K562 (cell line): ENCODE data around the gene TINAGL1.

Experiments
- MYC ChIP-seq, 2 experiments: fragments of 250-450 bp in 1 of 2; sonication (Bioruptor Pico) in 1 of 2; IDR thresholded peaks; 2 replicates each; pipeline versions ENCODE4 v1.5.1 to v1.6.1; 2012 to 2021; ENCODE audit warnings: low read depth in 2 of 2, borderline replicate concordance in 1 of 2, improper control_type of control experiment in 1 of 2, low read length in 1 of 2, mild to moderate bottlenecking in 1 of 2, moderate library complexity in 1 of 2
- ZNF41 ChIP-seq: fragments of 250-450 bp; sonication (Bioruptor Pico); conservative IDR thresholded peaks from 2 replicates; pipeline ENCODE4 v1.4.0; 2020; ENCODE audit warnings: mild to moderate bottlenecking
- ZSCAN29 ChIP-seq: fragments of 450-650 bp; IDR thresholded peaks from 2 replicates; pipeline ENCODE4 v1.6.1; 2017
- TF ChIP-seq, protein P1 (sequence below): fragments of 450-650 bp; conservative IDR thresholded peaks from 2 replicates; pipeline ENCODE4 v1.6.1; 2016; ENCODE audit warnings: missing genetic modification characterization, low read depth, mild to moderate bottlenecking, control low read depth, missing compliant biosample characterization

DNA sequence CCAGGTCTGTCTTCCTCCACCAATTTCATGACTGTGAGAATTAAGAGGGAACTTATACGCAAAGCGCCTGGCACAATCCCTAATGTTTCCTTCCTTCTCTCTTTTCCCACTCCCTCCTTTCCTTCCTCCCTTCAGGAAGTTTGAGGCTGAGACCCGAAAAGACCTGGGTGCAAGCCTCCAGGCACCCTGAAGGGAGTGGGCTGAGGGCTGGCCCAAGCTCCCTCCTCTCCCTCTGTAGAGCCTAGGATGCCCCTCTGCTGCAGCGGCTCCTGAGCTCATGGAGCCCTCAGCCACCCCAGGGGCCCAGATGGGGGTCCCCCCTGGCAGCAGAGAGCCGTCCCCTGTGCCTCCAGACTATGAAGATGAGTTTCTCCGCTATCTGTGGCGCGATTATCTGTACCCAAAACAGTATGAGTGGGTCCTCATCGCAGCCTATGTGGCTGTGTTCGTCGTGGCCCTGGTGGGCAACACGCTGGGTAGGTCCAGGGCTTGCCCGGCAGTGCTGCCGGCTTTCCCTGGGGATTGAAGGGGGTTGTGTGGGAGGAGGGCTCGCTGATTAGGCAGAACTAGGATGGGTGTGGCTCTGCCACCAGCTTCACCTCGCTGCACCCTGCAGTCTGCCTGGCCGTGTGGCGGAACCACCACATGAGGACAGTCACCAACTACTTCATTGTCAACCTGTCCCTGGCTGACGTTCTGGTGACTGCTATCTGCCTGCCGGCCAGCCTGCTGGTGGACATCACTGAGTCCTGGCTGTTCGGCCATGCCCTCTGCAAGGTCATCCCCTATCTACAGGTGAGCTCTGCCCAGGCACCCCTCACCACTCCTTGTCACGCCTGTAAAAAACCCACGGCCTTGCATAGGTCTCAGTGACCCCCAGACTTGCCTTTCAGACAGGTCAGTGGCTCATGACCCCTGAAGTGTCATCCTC is 42.9 kb downstream of the TINAGL1 start:
- TF ChIP-seq MYC (IDR thresholded peaks at IDR 0.05; ENCODE audit: low read depth, low read length) (no peak), MYC (CRISPR knock-in tag; IDR thresholded peaks at IDR 0.05; ENCODE audit: borderline replicate concordance, low read depth) (no peak), ZSCAN29 (no peak), ZNF41 (CRISPR knock-in tag) (no peak)
- TF ChIP-seq, protein P1, sequence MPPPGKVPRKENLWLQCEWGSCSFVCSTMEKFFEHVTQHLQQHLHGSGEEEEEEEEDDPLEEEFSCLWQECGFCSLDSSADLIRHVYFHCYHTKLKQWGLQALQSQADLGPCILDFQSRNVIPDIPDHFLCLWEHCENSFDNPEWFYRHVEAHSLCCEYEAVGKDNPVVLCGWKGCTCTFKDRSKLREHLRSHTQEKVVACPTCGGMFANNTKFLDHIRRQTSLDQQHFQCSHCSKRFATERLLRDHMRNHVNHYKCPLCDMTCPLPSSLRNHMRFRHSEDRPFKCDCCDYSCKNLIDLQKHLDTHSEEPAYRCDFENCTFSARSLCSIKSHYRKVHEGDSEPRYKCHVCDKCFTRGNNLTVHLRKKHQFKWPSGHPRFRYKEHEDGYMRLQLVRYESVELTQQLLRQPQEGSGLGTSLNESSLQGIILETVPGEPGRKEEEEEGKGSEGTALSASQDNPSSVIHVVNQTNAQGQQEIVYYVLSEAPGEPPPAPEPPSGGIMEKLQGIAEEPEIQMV (tag), result no peak
